ENCODE results near the gene NME1.
"Not testable (repeated sequence)": the region's sequence is repeated elsewhere in the genome, so short reads cannot be mapped to it uniquely, and the experiment has no call there.

The NME1 gene

DNA sequence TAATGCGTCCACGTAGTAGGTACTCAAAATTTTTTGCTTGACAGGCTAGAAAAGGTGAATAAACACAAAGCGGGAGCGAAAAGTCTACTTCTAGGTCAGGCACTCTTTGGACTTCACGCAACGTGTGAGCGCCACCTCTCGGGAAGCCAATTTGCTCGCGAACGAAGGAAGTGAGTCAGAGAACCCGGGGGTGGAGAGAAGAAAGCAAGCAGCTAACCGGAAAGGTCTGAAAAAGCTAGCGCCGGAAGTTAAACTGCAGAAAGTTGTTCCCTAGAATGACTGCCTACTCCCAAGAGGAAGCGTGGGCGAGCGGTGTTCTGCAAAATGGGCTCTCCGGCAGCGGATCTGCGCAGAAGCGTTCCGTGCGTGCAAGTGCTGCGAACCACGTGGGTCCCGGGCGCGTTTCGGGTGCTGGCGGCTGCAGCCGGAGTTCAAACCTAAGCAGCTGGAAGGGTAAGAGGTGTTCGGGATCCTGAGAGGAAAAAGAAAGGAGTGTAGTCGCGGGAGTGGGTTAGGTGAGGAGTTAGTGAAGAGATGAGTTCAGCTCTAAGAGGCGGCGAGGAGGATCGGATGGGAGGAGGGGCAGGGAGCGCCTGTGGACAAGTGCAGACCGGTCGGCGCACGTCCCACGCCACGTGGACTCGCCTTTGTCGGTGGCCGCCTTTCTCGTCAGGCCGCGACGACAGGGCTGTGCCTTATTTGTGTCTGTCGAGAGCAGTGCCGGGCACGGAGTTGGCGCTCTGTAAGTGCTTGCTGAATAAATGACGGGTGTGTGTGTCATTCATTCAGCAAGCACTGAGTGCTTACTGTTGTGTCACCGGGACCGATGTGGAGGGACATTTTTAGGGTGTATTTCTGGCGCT is at the start of gene NME1:
NME1 (plus strand) TSS at position 350 of the 863 bp plus-strand sequence. CDS start 2,096 bp downstream, outside the sequence.
- H3K36me3 ChIP-seq (ENCODE audit: control insufficient read depth in 1 of 2, insufficient read depth in 2 of 2, low read length in 2 of 2) = peaks cover 8 to 9% of the 10 kb centered on the region in 2 donors
- H3K4me1 ChIP-seq (ENCODE audit: control insufficient read depth in 1 of 2, insufficient read depth in 2 of 2, low read length in 2 of 2) = peaks cover 14% of the 10 kb centered on the region in 2 donors
- peak within 1 kb of the TSS; percentile 89 to 98 for H3K4me3 ChIP-seq (ENCODE audit: low read depth in 1 of 2, low read length in 2 of 2)
- H3K27me3 ChIP-seq (ENCODE audit: control insufficient read depth in 1 of 2, insufficient read depth in 2 of 2, low read length in 2 of 2) = no peaks in the 10 kb centered on the region
- peak within 1 kb of the TSS; percentile 72 for H3K27ac ChIP-seq (ENCODE audit: low read depth, low read length)
- H3K9me3 ChIP-seq (ENCODE audit: control insufficient read depth in 1 of 2, low read length in 2 of 2) = no peaks in the 10 kb centered on the region
- peak within 1 kb of the TSS; percentile 70 to 92 for H3K9ac ChIP-seq (ENCODE audit: low read depth in 1 of 2, low read length in 2 of 2)

DNA sequence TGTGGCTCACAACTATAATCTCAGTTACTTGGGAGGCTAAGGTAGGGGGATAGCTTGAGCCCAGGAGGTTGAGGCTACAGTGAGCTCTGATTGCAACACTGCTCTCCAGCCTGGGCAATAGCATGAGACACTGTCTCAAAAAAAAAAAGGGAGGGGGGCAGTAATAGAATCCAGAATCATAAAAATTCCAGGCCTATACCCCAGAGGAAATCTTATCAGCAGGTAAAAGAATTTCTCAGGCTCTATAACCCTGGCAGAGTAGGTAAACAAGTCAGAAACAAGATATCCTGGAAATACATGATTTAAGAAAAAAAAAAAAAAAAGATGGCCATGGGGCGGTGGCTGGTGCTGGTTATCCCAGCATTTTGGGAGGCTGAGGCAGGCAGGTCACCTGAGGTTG is 45.6 kb upstream of the NME1 start:
- H3K27me3 ChIP-seq (ENCODE audit: control insufficient read depth in 1 of 2, insufficient read depth in 2 of 2, low read length in 2 of 2) = no peaks in the 10 kb centered on the region
- no peak overlapping the region for H3K27ac ChIP-seq (ENCODE audit: low read depth, low read length)
- H3K4me3 ChIP-seq (ENCODE audit: low read depth in 1 of 2, low read length in 2 of 2) = no peak overlapping the region
- H3K4me1 ChIP-seq (ENCODE audit: control insufficient read depth in 1 of 2, insufficient read depth in 2 of 2, low read length in 2 of 2) = peaks cover 10 to 15% of the 10 kb centered on the region in 2 donors
- no peaks in the 10 kb centered on the region for H3K36me3 ChIP-seq (ENCODE audit: control insufficient read depth in 1 of 2, insufficient read depth in 2 of 2, low read length in 2 of 2)
- H3K9me3 ChIP-seq (ENCODE audit: control insufficient read depth in 1 of 2, low read length in 2 of 2) = no peaks in the 10 kb centered on the region
- no peak overlapping the region for H3K9ac ChIP-seq (ENCODE audit: low read depth in 1 of 2, low read length in 2 of 2)

DNA sequence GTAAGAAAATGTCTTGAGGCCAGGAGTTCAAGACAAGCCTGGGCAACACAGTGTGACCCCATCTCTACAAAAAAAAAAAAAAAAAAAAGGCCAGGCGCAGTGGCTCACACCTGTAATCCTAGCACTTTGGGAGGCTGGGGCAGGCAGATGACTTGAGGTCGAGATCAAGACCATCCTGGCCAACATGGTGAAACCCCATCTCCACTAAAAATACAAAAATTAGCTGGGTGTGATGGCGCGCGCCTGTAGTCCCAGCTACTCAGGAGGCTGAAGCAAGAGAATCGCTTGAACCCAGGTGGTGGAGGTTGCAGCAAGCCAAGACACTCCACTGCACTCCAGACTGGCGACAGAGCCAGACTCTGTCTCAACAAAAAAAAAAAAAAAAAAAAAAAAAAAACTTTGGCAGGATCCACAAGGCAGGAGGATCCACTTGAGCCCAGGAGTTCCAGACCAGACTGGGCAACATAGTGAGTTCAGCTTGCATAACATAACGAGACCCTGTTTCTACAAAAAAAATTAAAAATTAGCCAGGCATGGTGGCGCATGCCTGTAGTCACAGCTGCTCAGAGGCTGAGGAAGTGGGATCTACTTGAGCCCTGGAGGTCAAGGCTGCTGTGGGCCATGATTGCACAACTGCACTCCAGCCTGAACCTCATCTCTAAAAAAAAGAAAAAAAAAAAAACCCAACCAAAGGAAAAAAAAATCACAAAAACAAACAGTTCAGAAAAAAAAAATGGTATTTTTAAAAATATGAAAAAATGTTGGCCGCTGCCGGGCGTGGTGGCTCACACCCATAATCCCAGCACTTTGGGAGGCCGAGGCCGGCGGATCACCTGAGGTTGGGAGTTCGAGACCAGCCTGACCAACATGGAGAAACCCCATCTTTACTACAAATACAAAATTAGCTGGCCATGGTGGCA is 40.8 kb upstream of the NME1 start:
- not testable (repeated sequence) for H3K4me1 ChIP-seq (ENCODE audit: control insufficient read depth in 1 of 2, insufficient read depth in 2 of 2, low read length in 2 of 2); H3K9ac ChIP-seq (ENCODE audit: low read depth in 1 of 2, low read length in 2 of 2); H3K9me3 ChIP-seq (ENCODE audit: control insufficient read depth in 1 of 2, low read length in 2 of 2); H3K27ac ChIP-seq (ENCODE audit: low read depth, low read length); H3K27me3 ChIP-seq (ENCODE audit: control insufficient read depth in 1 of 2, insufficient read depth in 2 of 2, low read length in 2 of 2); H3K4me3 ChIP-seq (ENCODE audit: low read depth in 1 of 2, low read length in 2 of 2); H3K36me3 ChIP-seq (ENCODE audit: control insufficient read depth in 1 of 2, insufficient read depth in 2 of 2, low read length in 2 of 2)

DNA sequence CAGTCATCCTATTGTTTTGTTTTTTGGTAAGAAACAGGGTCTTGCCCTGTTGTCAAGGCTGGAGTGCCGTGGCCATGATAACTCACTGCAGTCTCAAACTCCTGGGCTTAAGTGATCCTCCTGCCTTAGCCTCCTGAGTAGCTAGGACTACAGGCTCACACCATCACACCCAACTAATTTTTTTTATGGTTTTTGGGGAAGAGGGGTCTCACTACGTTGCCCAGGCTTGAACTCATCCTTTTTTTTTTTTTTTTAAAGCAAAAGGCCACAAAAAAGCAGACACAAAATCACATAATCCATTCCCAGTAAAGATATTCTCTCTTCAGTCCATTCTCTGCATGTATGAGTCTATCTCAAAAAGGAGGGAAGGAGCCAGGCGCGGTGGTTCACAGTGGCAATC is 38.2 kb upstream of the NME1 start:
- no peak overlapping the region for H3K4me3 ChIP-seq (ENCODE audit: low read depth in 1 of 2, low read length in 2 of 2)
- no peak overlapping the region for H3K27ac ChIP-seq (ENCODE audit: low read depth, low read length)
- no peaks in the 10 kb centered on the region for H3K36me3 ChIP-seq (ENCODE audit: control insufficient read depth in 1 of 2, insufficient read depth in 2 of 2, low read length in 2 of 2)
- H3K9ac ChIP-seq (ENCODE audit: low read depth in 1 of 2, low read length in 2 of 2) = no peak overlapping the region
- H3K27me3 ChIP-seq (ENCODE audit: control insufficient read depth in 1 of 2, insufficient read depth in 2 of 2, low read length in 2 of 2) = no peaks in the 10 kb centered on the region
- H3K4me1 ChIP-seq (ENCODE audit: control insufficient read depth in 1 of 2, insufficient read depth in 2 of 2, low read length in 2 of 2) = peaks cover 16% of the 10 kb centered on the region in 2 donors
- H3K9me3 ChIP-seq (ENCODE audit: control insufficient read depth in 1 of 2, low read length in 2 of 2) = no peaks in the 10 kb centered on the region

DNA sequence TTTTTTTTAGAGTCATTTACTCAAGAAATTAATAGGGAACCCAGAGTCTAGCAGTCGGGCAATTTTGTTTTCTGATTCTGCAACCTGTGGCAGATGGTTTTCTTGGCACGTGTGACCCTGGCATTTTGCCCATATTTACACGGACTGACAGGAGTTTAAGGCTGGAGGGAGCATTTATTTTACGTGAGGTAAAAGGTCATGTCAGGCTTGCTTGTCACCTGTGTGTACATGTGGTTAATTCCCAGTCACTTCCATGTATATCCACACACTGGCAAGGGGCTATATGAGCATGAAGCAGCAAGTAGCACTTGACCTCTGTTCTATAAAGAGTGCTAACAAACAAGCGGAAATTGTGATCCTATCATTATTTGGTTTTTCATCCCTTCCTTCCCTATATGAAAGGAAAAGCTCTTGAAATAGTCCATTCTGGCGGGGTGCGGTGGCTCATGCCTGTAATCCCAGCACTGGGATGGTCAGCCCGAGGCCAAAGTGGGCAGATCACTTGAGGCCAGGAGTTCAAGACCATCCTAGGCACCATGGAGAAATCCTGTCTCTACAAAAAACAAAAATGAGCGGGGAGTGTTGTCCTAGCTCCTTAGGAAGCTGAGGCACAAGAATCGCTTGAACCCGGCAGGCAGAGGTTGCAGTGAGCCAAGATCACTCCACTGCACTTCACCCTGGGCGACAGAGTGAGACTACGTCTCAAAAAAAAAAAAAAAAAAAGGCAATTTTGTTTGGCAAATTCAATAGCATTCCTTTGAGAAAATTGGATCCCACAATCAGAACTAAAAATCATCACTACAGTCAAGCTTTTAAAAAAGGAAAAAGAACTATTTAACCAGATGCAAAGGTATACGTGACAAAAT is 34.8 kb upstream of the NME1 start:
- H3K4me1 ChIP-seq (ENCODE audit: control insufficient read depth in 1 of 2, insufficient read depth in 2 of 2, low read length in 2 of 2) = peaks cover 21 to 22% of the 10 kb centered on the region in 2 donors
- H3K36me3 ChIP-seq (ENCODE audit: control insufficient read depth in 1 of 2, insufficient read depth in 2 of 2, low read length in 2 of 2) = no peaks in the 10 kb centered on the region
- no peak overlapping the region for H3K27ac ChIP-seq (ENCODE audit: low read depth, low read length)

DNA sequence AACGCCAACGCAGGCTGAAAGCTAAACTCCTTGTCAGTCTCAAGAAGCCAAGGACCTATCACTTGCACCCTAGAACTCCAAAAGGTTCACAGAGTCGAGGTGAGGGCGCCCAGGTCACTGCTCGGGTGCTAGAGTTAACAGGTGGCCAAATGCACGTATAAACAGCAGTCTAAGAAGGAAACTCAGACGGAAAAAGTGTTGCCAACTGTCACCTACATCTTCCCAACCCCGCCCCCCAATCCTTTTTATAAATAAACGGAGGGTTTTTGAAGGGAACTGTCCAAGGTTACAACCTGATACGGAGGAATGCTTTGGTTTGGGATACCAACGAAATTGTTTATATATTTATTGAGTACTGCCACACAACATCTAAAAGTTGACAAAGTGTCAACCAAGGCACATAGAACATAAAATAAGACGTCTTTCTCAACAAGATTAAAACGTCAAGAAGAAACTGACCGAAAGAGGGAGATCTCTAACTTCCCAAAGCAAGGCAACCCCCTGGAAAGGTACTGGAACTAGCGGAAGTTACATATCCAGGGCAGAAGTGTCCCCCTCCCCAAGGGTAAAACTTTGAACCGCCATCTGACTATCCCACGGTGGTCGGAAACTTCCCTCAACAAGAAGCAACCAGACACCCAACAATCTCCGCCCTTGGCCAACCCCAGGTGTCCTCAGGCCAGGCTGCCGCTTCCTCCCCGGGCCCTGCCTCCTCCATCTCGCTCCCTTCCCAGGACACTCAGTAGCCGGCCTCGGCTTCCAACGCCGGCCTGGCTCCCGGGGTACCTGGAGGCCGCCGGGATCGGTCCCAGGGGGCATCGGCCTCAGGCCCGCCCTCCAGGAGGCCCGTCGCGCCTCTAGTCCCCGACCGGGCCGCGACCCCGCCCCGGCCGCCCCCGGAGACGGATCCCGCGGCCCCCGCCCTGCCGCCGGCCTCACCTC is 33.7 kb upstream of the NME1 start:
- no peaks in the 10 kb centered on the region for H3K9me3 ChIP-seq (ENCODE audit: control insufficient read depth in 1 of 2, low read length in 2 of 2)

More for the DNA sequence above, 34.8 kb upstream of the NME1 start:
- Histone ChIP-seq H3K27me3 (ENCODE audit: control insufficient read depth in 1 of 2, insufficient read depth in 2 of 2, low read length in 2 of 2) (no peaks in the 10 kb centered on the region), H3K4me3 (ENCODE audit: low read depth in 1 of 2, low read length in 2 of 2) (peak overlapping the region; percentile 84 to 96), H3K9me3 (ENCODE audit: control insufficient read depth in 1 of 2, low read length in 2 of 2) (no peaks in the 10 kb centered on the region), H3K9ac (ENCODE audit: low read depth in 1 of 2, low read length in 2 of 2) (peak overlapping the region; percentile 98 to 99)

DNA sequence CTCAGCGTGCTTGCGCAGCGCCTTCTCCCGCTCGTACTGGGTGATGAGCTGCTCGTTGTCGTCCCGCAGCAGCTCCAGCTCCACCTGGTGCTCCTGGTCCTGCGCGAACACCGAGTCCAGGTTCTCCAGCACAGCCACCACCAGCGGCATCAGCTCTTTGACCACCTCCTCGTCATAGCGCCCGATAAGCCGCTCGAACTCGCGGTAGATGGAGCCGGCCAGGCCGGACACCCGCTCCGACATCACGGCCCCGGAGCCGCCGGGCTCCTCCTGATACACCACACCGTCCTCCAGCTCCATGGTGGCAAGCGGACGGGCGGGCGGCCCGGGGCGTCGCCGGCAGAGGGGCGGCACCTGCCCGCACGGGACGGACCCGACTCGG is 33.0 kb upstream of the NME1 start:
- H3K4me1 ChIP-seq (ENCODE audit: control insufficient read depth in 1 of 2, insufficient read depth in 2 of 2, low read length in 2 of 2) = peaks cover 21 to 26% of the 10 kb centered on the region in 2 donors
- no peaks in the 10 kb centered on the region for H3K36me3 ChIP-seq (ENCODE audit: control insufficient read depth in 1 of 2, insufficient read depth in 2 of 2, low read length in 2 of 2)
- peak overlapping the region; percentile 99 for H3K27ac ChIP-seq (ENCODE audit: low read depth, low read length)
- H3K27me3 ChIP-seq (ENCODE audit: control insufficient read depth in 1 of 2, insufficient read depth in 2 of 2, low read length in 2 of 2) = no peaks in the 10 kb centered on the region
- peak overlapping the region; percentile 84 to 96 for H3K4me3 ChIP-seq (ENCODE audit: low read depth in 1 of 2, low read length in 2 of 2)
- H3K9ac ChIP-seq (ENCODE audit: low read depth in 1 of 2, low read length in 2 of 2) = peak overlapping the region; percentile 98 to 99
- no peaks in the 10 kb centered on the region for H3K9me3 ChIP-seq (ENCODE audit: control insufficient read depth in 1 of 2, low read length in 2 of 2)

More for the DNA sequence above, 33.7 kb upstream of the NME1 start:
- H3K27ac ChIP-seq (ENCODE audit: low read depth, low read length) = peak overlapping the region; percentile 99
- H3K9ac ChIP-seq (ENCODE audit: low read depth in 1 of 2, low read length in 2 of 2) = peak overlapping the region; percentile 98 to 99
- peak overlapping the region; percentile 84 to 96 for H3K4me3 ChIP-seq (ENCODE audit: low read depth in 1 of 2, low read length in 2 of 2)
- H3K36me3 ChIP-seq (ENCODE audit: control insufficient read depth in 1 of 2, insufficient read depth in 2 of 2, low read length in 2 of 2) = no peaks in the 10 kb centered on the region
- peaks cover 21 to 23% of the 10 kb centered on the region in 2 donors for H3K4me1 ChIP-seq (ENCODE audit: control insufficient read depth in 1 of 2, insufficient read depth in 2 of 2, low read length in 2 of 2)
- H3K27me3 ChIP-seq (ENCODE audit: control insufficient read depth in 1 of 2, insufficient read depth in 2 of 2, low read length in 2 of 2) = no peaks in the 10 kb centered on the region

DNA sequence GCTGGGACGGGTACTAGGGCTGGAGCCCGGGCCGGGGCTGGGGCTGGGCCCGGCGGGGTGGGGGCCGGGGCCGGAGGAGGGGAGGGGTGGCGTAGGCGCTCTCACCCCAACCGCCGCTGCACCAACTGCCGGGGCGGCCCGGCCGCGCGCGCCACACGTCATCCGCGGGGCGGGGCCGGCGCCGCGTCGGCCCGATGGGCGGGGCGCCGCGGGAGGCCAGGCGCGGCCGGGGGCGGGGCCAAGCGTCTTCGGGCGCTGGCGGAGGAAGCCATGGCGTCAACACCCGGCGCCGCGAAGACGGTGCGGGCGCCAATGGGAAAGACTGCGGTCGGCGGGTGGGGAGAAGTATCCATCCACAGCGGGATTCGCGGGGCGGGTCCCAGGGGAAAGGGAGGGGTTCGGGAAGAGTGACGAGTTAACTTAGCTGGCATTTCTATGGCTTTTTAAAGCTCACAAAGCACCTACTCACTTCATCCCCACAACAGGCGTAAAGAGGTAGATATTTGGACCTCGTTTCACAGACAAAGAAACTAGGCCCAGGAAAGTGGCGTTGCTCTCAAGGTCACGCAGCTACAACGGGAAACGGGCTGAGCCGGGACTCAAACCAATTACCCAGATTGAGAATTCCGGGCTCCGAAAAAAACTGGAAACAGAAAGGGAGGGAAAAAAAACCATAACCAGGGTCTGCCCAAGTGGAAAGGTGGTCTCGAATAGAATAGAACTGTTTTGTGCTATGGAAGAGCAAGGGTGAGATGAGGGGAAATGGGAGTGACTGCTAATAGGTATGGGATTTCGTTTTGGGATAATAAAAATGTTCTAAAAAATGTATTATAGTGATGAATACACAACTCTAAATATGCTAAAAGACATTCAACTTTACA is 32.4 kb upstream of the NME1 start, which contains the start of gene SPAG9:
SPAG9 (minus strand) TSS at position 130 of the 881 bp plus-strand sequence. CDS start 212 bp downstream, outside the sequence.
- Histone ChIP-seq H3K27me3 (ENCODE audit: control insufficient read depth in 1 of 2, insufficient read depth in 2 of 2, low read length in 2 of 2) (no peaks in the 10 kb centered on the region), H3K9ac (ENCODE audit: low read depth in 1 of 2, low read length in 2 of 2) (peak within 1 kb of the TSS; percentile 98 to 99), H3K4me1 (ENCODE audit: control insufficient read depth in 1 of 2, insufficient read depth in 2 of 2, low read length in 2 of 2) (peaks cover 25 to 30% of the 10 kb centered on the region in 2 donors)

More for the DNA sequence above, 32.4 kb upstream of the NME1 start, which contains the start of gene SPAG9:
- Histone ChIP-seq H3K4me3 (ENCODE audit: low read depth in 1 of 2, low read length in 2 of 2) (peak within 1 kb of the TSS; percentile 93 to 96), H3K9me3 (ENCODE audit: control insufficient read depth in 1 of 2, low read length in 2 of 2) (no peaks in the 10 kb centered on the region), H3K36me3 (ENCODE audit: control insufficient read depth in 1 of 2, insufficient read depth in 2 of 2, low read length in 2 of 2) (no peaks in the 10 kb centered on the region), H3K27ac (ENCODE audit: low read depth, low read length) (peak within 1 kb of the TSS; percentile 99)

All from duodenal mucosa (tissue), 2 donors.